Stimulated activated CD4-positive, alpha-beta T cell treated with anti-CD3 and anti-CD28 coated beads, Interleukin-1b, Interleukin-23, amount 100 ng/mL, for 4 hours (primary cell): ENCODE results near the gene UGT1A8.
"Not testable (repeated sequence)": the region's sequence is repeated elsewhere in the genome, so short reads cannot be mapped to it uniquely, and the experiment has no call there.

Experiments
- DNase-seq, 2 donors: peaks; one replicate each; pipeline ENCODE4 v3.0.0-alpha.2; 2020; ENCODE audit warnings: low read depth in 2 of 2

UGT1A8 gene

DNA sequence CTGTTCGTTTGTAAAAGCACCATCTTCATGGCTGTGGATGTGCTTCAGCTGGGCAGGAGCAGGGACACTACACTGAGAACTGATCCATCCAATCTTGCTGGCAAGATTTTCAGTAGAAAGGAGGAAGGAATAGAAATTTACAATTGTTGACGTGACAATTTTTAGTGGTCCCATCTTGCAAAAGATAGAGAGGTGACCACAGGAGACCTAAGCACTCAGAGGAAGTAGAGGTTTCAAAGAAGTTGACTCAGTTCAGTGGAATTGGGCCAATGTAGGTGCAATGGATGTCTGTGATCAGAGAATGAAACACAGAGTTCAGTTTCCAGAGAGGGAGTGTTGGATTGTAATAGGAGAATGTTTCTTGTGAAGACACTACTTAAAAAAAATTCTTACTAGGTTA lies 96.7 kb downstream of the UGT1A8 start:
- DNase-seq, result no peak

DNA sequence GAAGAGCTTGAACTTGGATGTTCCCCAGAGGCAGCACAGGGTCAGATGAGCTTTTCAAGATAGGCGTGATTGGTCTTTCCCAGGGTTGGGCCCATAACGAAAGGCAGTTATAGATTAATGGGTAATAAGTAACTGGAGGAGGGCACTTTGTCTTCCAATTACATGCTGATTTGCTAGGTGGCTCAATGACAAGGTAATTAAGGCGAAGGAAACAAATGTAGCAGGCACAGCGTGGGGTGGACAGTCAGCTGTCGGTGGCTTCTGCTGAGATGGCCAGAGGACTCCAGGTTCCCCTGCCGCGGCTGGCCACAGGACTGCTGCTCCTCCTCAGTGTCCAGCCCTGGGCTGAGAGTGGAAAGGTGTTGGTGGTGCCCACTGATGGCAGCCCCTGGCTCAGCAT lies 101.1 kb downstream of the UGT1A8 start, which contains the start of gene UGT1A4:
TSS of gene UGT1A4 (plus strand) at position 185 of the 400 bp plus-strand sequence. CDS start at position 270, 85 bp downstream.
- DNase-seq, result no peak

DNA sequence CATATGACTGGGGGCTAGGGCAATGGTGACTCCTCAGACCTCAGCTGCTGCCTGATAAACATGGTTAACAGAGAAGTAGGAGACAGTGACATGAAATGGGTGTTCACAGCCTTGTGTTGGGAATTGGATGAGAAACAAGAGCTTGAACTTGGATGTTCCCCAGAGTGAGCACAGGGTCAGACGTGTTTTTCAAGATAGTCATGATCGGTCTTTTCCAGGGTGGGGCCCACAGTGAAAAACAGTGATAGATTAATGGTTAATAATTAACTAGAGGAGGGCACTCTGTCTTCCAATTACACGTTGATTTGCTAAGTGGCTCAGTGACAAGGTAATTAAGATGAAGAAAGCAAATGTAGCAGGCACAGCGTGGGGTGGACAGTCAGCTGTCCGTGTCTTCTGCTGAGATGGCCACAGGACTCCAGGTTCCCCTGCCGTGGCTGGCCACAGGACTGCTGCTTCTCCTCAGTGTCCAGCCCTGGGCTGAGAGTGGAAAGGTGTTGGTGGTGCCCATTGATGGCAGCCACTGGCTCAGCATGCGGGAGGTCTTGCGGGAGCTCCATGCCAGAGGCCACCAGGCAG lies 111.4 kb downstream of the UGT1A8 start, which contains the start of gene UGT1A3:
TSS of gene UGT1A3 (plus strand) at position 320 of the 579 bp plus-strand sequence. CDS start at position 405, 85 bp downstream.
- DNase-seq, result no peak

DNA sequence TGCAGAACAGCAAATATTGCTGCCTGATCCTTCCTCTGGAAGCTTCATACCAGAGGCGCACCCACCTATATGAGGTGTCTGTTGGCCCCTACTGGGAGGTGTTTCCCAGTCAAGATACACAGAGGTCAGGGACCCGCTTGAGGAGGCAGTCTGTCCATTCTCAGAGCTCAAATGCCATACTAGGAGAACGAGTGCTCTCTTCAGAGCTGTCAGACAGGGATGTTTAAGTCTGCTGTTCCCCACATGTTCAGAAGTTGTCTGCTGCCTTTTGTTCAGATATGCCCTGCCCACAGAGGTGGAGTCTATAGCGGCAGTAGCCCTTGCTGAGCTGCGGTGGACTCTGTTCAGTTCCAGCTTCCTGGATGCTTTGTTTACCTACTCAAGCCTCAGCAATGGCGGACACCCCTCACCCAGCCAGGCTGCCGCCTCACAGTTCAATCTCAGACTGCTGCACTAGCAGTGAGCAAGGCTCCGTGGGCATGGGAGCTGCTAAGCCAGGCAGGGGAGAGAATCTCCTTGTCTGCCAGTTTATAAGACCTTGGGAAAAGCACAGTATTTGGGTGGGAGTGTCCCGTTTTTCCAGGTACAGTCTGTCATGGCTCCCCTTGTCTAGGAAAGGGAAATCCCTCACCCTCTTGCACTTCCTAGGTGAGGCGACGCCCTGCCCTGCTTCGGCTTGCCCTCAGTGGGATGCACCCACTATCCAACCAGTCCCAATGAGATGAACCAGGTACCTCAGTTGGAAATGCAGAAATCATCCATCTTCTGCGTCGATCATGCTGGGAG lies 119.6 kb downstream of the UGT1A8 start:
- DNase-seq, result not testable (repeated sequence)

DNA sequence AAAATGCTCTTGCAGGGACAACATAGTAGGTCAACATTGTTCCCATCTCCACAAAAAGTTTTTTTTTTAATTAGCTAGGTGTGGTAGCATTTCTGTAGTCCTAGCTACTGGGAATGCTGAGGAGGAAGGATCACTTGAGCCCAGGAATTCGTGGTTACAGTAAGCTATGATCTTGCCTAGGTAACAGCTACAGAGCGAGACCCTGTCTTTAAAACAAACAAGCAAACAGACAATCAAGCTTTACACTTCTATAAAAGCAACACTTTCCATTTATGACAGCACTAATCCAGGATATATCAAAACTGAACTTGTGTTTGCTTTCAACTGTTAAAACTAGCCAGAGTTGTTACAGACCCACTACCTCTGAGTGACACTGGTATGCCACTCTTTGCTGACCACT lies 123.4 kb downstream of the UGT1A8 start:
- DNase-seq, result no peak

DNA sequence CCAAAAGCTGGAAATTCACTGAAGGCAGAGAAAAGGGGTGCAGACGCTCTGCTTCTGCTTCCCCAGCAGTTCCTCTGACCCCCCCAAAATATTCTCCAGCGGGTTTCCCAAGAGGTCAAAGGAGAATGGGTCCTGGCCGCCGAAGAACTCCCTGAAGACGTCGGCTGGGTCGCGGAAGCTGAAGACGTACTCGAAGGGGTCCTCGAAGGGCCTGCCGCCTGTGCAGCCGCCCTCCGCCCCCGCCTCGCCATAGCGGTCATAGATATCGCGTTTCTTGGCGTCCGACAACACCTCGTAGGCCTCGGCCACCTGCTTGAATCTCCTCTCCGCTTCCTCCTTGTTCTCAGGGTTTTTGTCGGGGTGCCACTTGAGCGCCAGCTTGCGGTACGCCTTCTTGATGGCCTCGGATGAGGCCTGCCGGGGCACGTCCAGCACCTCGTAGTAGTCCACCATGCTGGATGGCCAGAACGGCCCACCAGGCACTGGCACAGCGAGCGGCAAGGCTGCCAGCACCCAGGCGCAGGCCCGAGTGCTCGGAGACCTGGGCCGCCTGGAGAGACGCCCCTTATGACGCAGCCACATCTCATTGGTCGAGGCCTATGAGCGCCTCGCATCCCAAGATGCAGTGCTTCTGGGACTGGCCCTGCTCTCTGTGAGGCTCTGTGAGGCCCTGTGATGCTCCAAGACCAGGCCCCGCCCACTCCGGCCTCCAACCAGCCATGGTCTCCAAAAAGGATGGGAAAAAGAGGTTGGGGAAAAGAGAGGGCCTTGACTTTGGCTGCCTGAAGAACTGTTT lies 126.2 kb downstream of the UGT1A8 start:
- DNase-seq, result no peak

DNA sequence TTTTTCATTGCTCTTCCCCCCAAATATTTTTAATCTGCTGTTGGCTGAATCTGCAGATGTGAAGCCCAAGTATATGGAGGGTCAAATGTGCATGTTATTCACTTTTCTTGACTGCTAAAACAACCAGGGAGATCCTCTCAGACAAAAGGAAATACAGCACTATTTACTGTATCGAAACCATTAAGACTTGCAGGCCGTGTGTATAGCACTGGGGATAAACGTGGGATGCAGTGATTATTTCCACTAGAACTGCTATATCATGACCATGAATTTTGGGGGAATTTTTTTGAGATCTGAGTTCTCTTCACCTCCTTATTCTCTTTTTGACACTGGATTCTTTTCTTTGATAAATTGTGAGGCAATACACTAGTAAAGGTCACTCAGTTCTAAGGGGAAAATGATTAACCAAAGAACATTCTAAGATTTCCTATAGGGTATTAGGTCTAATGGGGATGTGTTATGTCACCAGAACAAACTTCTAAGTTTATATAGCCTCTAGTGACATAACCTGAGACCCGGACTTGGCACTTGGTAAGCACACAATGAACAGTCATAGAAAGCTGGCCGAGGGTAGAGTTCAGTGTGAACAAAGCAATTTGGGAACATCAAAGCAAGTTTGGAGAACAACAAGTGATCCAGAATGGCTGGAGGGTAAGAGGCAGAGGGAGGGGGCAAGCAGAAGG lies 127.8 kb downstream of the UGT1A8 start:
- no peak for DNase-seq

DNA sequence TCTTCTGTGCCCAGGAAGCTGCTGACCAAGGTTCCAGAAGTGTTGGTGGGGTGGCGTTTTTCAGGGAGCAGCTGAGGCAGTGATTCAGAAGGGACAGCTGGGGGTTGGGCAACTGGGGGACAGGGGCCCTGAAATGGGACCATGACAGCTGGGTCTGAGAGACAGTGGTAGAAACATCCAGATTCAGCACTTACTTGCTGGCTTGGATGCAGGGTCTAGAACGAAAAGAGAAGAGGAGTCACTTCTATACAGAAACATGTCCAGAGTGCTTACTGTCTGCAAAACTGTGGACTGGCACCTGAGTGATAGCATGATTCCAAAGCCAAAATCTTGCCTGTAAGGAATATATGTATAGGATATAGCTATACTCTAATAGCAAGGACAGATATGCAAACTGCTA lies 128.4 kb downstream of the UGT1A8 start:
- DNase-seq, result not testable (repeated sequence)

DNA sequence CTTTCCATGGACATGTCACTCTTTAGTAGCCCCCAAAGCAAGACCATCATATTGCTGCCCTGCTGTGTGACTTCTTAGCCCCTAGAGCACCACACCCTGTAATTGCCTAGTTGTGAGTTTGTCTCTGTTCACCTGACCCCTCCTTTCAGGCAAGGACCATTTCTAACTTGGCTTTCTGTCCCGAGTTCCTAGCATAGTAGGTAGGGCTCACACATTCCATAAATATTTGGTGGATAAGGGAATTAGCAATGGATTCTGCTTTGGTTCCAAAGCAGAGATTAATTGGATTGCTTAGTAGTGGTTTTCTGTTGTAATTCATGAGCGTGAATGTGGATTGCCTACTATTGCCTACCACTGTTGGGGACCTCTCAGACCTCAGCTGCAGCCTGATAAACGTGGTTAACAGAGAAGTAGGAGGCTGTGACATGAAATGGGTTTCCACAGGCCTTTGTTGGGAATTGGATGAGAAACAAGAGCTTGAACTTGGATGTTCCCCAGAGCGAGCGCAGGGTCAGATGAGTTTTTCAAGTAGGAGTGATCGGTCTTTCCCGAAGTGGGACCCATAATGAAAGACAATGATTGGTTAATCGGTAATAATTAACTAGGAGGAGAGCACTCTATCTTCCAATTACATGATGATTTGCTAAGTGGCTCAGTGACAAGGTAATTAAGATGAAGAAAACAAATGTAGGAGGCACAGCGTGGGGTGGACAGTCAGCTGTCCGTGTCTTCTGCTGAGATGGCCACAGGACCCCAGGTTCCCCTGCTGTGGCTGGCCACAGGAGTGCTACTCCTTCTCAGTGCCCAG lies 129.2 kb downstream of the UGT1A8 start:
- no peak for DNase-seq

DNA sequence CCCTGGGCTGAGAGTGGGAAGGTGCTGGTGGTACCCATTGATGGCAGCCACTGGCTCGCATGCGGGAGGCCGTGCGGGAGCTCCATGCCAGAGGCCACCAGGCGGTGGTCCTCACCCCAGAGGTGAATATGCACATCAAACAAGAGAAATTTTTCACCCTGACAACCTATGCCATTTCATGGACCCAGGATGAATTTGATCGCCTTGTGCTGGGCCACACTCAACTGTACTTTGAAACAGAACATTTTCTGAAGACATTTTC lies 129.8 kb downstream of the UGT1A8 start:
- no peak for DNase-seq

DNA sequence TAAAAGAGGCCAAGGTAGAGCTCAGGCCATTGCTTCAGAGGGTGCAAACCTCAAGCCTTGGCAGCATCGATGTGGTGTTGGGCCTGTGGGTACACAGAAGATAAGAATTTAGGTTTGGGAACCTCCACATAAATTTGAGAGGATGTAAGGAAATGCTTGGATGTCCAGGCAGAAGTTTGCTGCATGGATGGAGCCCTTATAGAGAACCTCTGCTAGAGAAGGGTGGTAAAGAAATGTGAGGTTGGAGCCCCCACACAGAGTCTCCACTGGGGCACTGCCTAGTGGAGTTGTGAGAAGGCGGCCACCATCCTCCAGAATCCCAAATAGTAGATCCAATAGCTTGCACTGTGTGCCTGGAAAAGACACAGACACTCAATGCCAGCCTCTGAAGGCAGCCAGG lies 133.3 kb downstream of the UGT1A8 start:
- DNase-seq, result not testable (repeated sequence)

DNA sequence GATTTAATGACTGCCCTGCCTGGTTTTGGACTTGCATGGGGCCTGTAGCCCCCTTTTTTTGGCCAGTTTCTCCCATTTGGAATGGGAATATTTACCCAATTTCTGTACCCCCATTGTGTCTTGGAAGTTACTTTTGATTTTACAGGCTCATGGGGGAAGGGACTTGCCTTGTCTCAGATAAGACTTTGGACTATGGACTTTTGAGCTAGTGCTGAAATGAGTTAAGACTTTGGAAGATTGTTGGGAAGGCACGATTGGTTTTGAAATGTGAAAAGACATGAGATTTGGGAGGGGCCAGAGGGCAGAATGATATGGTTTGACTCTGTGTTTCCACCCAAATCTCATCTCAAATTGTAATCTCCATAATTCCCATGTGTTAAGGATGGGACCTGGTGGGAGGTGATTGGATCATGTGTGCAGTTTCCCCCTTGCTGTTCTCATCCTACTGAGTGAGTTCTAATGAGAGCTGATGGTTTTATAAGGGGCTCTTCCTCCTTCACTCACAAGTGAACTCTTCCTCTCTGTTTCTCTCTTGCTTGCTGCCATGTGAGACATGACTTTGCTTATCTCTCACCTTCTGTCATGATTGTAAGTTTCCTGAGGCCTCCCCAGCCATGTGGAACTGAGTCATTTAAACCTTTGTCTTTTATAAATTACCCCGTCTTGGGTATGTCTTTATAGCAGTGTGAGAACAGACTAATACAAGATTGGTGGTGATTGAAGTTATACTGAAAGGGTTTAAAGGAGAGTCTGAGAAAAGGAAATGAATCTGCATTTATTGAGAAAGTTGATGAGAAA lies 134.0 kb downstream of the UGT1A8 start:
- not testable (repeated sequence) for DNase-seq

DNA sequence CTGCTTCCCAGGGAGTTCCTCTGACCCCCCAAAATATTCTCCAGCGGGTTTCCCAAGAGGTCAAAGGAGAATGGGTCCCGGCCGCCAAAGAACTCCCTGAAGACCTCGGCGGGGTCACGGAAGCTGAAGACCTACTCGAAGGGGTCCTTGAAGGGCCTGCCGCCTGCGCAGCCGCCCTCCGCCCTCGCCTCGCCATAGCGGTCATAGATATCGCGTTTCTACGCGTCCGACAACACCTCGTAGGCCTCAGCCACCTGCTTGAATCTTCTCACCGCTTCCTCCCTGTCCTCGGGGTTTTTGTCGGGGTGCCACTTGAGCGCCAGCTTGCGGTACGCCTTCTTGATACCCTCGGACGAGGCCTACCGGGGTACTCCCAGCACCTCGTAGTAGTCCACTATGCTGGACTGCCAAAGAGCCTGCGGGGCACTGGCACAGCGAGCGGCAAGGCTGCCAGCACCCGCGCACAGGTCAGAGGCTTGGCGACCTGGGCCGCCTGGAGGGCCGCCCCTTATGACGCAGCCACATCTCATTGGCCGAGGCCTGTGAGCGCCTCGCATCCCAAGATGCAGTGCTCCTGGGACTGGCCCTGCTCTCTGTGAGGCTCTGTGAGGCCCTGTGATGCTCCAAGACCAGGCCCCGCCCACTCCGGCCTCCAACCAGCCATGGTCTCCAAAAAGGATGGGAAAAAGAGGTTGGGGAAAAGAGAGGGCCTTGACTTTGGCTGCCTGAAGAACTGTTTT lies 137.6 kb downstream of the UGT1A8 start:
- DNase-seq, result no peak

DNA sequence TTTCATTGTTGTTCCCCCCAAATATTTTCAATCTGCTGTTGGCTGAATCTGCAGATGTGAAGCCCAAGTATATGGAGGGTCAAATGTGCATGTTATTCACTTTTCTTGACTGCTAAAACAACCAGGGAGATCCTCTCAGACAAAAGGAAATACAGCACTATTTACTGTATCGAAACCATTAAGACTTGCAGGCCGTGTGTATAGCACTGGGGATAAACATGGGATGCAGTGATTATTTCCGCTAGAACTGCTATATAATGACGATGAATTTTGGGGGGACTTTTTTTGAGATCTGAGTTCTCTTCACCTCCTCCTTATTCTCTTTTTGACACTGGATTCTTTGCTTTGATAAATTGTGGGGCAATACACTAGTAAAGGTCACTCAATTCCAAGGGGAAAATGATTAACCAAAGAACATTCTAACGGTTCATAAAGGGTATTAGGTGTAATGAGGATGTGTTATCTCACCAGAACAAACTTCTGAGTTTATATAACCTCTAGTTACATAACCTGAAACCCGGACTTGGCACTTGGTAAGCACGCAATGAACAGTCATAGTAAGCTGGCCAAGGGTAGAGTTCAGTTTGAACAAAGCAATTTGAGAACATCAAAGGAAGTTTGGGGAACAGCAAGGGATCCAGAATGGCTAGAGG lies 139.1 kb downstream of the UGT1A8 start:
- no peak for DNase-seq

DNA sequence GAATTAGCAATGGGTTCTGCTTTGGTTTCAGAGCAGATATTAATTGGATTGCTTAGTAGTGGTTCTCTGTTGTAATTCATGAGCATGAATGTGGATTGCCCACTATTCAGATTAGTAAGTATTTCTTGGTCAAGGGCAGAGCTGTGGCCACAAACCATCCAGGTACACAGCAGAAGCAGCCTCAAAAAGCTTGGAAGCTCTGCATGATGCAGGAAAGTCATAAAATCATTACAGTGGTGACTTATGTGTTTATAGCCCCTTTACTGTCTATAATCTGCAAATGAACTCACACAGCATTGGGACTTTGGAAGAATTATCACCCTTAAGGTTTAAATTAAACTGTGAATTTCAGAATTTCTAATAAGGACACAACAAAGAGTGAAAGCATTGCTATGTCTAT lies 140.7 kb downstream of the UGT1A8 start:
- no peak for DNase-seq

DNA sequence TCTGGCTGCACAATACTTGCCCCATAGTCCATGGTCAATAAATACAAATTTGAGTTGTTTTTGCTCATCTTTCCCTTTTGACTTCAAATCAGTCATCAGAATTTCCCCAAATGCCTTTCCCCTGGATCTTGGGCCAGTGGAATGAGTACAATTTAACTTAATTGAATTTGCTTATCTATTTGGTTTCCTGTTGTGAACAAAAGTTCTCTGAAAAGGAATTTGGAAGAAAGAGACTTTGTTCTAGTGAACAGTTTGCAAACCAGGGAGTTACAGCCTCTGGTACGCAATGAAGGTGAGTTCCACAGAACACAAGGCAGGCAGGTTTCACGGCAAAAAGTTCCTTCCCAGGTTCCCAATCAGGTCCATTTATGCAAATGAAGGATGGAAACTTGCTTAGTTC lies 141.4 kb downstream of the UGT1A8 start:
- no peak for DNase-seq

DNA sequence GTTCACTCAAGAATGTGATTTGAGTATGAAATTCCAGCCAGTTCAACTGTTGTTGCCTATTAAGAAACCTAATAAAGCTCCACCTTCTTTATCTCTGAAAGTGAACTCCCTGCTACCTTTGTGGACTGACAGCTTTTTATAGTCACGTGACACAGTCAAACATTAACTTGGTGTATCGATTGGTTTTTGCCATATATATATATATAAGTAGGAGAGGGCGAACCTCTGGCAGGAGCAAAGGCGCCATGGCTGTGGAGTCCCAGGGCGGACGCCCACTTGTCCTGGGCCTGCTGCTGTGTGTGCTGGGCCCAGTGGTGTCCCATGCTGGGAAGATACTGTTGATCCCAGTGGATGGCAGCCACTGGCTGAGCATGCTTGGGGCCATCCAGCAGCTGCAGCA lies 142.6 kb downstream of the UGT1A8 start, which contains the start of gene UGT1A1:
TSS of gene UGT1A1 (plus strand) at position 228 of the 400 bp plus-strand sequence. CDS start at position 246, 18 bp downstream.
- no peak for DNase-seq

DNA sequence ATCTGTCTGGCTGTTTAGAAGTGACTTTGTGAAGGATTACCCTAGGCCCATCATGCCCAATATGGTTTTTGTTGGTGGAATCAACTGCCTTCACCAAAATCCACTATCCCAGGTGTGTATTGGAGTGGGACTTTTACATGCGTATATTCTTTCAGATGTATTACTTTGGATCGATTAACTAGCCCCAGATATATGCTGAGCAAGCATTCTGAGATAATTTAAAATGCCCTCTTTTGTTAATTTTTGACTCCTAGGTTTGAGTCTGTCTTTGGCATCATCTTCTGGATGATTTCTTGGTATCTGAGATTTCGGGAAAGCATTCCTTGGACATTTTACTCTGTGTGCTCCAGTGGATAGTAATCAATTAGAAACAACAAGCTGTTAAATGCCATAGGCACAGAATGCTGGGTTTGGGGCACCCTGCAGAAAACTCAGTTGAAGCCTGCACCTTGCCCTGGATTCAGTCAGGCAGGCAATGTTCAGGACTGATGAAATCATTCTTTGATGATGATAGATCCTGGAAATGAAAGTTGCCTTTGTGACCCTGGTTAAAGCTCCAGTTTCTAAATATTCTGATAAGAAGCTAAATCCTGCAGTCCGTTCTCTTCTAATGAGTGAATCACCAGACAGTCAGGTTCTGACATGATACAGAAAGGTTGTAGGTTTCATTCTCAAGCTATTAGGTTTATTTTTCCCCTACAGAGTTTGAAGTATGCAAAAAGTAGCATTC lies 143.8 kb downstream of the UGT1A8 start:
- no peak for DNase-seq
